ENCODE results near the gene TSPAN4.

The TSPAN4 gene

GRCh38 chr11:824942-825341 lies 17.7 kb upstream of the TSPAN4 start:
- DNase-seq: no peak

DNA sequence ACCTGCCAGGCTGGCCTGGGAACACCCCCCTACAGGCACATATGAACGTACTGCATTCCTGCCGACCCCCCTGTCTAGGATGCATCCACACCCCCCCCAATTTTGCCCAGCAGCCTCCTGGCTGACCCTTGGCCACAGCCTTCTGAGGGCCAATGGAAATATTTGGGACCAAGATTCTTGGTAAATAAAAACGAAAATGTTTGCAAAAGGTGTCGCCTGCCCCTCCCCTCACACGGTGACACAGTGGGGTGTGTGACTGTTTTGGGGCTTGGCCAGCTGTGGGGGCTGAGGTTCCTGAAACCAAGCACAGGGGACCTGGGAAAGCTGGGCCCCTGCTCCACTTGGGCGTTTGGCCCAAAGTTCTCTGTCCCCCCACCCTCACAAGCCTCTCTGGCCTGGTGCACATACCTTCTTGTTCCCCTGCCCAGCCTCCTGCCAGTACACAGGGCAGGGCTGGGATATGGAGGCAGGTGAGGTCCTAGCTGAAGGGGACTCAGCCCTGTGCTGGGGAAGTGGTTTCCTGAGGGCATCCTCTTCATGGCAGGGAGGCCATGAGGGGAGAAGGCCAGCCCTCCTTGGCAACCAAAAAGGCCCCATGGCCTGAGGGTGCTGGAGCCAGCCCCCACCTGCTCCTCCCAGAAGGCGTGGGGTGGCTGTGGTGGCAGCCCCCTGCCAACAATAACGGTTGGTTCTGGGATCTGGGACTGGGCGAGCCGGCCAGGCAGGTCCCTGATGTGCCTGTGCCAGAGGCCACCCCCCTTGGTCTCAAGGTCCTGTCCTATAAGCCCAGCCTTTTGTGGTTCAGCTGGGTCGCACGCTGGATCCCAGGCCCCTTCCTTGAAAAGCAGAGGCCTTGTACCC lies 17.1 kb upstream of the TSPAN4 start:
- DNase-seq: no peak

- DNase-seq: no peak
Observed at GRCh38 chr11:826227-826621, 16.4 kb upstream of the TSPAN4 start.

- no peak for DNase-seq
Observed at GRCh38 chr11:826836-827145, 15.9 kb upstream of the TSPAN4 start.

GRCh38 chr11:827146-827896 lies 15.3 kb upstream of the TSPAN4 start:
- DNase-seq: no peak

DNA sequence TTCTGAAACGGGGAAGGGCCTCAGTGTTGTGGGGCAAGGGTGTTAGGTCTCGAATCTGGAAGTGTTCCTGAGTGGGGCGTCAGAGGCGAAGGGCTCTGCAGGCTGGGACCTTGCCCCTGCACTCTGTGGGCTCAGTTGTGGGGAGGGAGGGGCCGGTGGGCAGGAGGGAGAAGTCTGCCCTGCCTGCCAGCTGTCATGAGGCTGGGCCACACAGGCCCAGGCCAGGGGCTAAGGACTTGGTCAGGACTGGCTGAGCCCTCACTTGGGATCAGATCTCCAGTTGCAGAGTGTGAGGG lies 14.8 kb upstream of the TSPAN4 start, which contains the start of gene CRACR2B:
CRACR2B (plus strand) TSS at position 23 of the 296 bp plus-strand sequence. CDS start 689 bp downstream, outside the sequence.
- DNase-seq: no peak

GRCh38 chr11:828506-829175 lies 14.0 kb upstream of the TSPAN4 start:
- DNase-seq: no peak

- no peak for DNase-seq
Observed at GRCh38 chr11:829176-829846, 13.3 kb upstream of the TSPAN4 start.

DNA sequence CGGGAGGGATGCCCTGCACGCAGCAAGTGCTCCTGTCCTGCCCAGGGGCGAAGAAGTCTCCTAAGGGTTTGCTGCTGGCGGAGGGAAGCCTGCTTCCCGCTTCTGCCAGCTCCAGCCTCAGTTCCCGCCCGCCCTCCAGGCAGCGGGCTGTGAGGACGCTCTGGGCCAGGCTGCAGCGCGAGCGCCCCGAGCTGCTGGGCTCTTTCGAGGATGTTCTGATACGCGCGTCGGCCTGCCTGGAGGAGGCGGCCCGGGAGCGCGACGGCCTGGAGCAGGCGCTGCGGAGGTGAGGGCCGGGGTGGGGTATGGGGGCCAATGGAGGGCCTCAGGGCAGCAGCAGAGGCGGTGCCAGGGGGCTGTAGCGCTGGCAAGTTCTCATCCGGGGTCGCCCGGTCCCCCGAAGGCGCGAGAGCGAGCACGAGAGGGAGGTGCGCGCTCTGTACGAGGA lies 12.8 kb upstream of the TSPAN4 start:
- DNase-seq: no peak

DNA sequence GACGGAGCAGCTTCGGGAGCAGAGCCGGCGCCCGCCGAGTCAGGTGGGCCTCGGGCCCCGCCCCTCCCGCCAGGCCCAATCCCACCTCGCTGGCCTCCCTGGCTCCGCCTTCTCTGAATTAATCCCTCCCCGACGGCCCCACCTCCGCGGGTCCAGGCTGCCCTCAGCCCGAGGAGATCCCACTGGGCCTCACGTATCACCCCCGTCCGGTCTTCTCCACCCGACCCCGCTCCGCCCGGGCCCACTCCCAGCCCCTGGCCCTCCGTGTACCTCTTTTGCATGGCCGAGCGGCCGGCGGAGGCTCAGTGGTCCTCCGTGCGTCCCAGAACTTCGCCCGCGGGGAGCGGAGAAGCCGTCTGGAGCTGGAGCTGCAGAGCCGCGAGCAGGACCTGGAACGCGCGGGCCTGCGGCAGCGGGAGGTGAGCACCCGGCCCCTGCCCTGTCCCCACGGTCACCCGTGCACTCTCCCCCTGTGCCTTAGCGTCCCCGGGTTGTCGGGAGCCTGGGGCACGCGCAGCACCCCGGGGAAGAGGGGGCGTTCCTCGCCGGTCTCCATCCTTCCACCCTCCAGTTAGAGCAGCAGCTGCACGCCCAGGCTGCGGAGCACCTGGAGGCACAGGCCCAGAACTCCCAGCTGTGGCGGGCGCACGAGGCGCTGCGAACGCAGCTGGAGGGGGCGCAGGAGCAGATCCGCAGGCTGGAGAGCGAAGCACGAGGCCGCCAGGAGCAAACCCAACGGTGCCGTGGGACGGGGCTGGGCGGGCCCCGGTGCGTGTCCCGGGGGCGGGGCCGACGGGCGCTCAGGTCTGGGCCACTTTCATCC lies 12.1 kb upstream of the TSPAN4 start:
- peak; percentile 69 for DNase-seq

DNA sequence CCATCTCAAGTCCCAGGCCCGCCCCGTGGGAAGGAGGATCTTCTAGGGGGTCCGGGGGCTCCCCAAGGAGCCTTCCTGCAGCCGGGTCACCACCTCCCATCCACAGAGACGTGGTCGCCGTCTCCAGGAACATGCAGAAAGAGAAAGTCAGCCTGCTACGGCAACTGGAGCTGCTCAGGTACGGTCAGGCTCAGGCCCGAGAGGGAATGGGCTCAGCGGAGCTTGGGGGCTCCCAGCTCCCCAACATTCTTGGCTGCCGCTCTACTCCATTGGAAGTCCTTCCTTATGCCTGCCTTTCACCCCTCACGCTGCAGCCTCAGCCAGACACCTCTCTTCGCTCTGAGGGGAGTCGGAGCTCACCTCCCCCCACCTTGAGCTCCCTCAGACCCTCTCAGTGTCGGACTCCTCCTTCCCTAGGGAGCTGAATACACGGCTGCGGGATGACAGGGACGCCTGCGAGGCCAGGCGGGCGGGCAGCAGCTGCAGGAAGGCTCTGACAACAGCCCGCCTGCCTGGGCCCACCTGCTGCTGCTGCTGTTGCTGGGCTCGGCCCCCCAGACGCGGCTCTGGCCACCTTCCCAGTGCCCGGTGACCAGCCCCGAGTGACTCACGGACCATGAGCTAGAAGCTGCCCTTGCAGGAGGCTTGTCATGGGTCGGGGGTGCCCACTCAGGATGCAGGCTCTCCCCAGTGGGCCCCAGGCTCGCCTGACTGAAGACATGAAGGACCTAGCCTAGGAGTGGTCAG lies 11.4 kb upstream of the TSPAN4 start:
- no peak for DNase-seq

- DNase-seq: no peak
Observed at GRCh38 chr11:831961-832528, 10.6 kb upstream of the TSPAN4 start.

DNA sequence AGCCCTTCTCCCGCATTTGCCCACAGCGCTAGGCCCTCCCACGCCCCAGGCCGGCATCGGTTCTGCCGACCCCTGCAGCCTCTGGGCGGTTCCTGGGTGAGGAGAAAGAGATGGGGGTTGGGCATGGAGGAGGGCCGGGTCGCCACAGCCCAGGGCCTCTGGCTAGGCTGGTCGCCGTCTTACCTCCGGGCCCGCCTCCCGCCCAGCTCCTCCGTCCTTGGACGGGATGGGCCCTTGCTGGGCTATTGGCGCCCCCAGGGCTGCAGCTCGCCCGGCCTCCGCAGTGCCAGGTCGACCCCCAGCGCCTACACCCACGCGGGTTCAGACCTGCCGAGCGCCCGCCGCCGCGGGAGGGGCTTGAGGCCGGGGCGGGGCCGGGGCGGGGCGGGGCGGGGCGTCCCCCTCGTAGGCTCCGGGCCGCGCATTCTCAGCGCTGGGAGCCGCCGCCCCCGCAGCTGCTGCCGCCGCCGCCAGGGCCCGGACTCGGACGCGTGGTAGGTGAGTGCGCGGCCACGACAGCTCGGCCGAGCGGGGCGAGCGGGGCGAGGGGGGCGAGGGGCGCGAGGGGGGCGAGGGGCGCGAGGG lies 10.0 kb upstream of the TSPAN4 start, which contains the start of gene CD151:
CD151 (plus strand) TSS at position 424 of the 585 bp plus-strand sequence. CDS start 3,118 bp downstream, outside the sequence.
- DNase-seq: peak; percentile 29

GRCh38 chr11:833114-833791 lies 9.4 kb upstream of the TSPAN4 start:
- DNase-seq: peak; percentile 22

DNA sequence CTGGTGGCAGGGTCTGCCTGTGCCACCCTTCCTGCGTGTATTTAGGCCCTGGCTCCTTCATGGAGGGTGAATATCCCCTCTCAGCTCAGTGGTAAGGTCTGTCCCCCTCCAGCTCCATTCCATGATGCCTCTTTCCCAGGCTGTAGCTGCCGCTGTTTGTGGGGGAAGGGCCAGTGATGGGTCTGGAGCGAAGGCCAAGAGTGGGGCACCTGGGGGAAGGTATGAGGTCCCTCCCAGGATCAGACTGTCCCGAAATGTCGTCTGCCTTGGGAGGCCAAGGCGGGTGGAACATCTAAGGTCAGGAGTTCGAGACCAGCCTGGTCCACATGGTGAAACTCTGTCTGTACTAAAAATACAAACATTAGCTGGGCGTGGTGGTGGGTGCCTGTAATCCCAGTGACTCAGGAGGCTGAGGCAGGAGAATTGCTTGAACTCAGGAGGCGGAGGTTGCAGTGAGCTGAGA lies 8.8 kb upstream of the TSPAN4 start:
- DNase-seq: no peak

DNA sequence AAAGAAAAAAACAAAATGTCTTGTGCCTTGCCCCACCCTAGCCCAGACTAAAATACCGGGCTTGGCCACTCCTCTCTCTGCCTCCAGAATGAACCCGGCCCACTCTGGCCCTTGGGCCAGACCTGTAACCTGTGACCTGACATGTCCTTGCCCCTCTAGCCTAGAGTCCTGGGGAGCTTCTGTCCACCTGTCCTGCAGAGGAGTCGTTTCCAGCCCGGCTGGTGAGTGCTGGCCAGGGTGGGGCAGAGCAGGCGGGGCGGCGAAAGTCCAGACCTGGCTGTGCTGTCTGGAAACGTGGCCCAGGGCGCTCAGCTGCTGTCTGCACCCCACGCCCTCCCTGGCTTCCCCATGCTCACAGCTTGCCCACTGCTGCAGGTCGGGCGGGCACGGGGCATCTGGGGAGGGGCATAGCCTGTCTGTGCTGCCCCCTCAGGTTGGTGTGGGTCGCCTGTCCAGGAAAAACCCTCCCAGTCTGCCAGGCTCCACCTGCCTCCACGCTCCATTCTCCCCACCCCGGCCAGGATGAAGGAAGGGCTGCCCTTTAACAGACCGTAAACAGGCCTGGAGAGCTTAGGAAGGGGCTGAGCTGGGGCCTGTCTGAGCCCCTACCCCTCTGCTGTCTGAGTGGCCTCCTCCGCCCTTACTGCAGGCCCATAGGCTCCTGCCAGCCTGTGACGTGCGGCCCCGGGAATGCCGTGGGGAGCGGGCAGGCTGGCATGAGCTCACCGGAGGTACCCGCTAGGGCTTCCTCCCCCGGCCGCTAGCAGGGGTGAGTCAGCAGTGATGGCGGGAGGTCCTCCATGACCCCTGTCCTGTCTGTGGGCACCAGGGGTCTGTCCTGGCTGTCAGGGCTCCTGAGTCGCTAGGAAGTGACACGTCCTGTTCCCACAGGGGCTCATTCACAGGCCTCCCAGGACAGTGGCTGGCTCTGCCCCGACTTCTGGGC lies 8.0 kb upstream of the TSPAN4 start:
- DNase-seq: no peak

GRCh38 chr11:836274-836673 lies 6.4 kb upstream of the TSPAN4 start:
- no peak for DNase-seq

GRCh38 chr11:836700-837099 lies 6.0 kb upstream of the TSPAN4 start:
- DNase-seq: no peak
